Dermis blood vessel endothelial cell (primary cell): Measurements from ENCODE around the gene BMS1. TPM values are rescaled to one million over a fixed set of nuclear protein-coding genes. Genes with fewer than 3 reads are reported as not detected.

Experiments
- total RNA-seq: library from RNA; depleted of rRNA; stranded (reverse); fragments of >200 nt; gene quantifications from 2 replicates; pipeline ENCODE4 v1.2.3, GENCODE V29; 2014

Gene BMS1
- total RNA-seq, 1 donor from 2014 or later, result 24.2 TPM

Other genes with a start within 250 kb of the BMS1 start
- gene ZNF33B, start 144.2 kb upstream of the BMS1 start, total RNA-seq, result 15.7 and 32.8 TPM in 2 replicates